ENCODE data around the gene CDK10.
"Not testable (repeated sequence)": the region's sequence is repeated elsewhere in the genome, so short reads cannot be mapped to it uniquely, and the experiment has no call there.

The CDK10 gene

DNA sequence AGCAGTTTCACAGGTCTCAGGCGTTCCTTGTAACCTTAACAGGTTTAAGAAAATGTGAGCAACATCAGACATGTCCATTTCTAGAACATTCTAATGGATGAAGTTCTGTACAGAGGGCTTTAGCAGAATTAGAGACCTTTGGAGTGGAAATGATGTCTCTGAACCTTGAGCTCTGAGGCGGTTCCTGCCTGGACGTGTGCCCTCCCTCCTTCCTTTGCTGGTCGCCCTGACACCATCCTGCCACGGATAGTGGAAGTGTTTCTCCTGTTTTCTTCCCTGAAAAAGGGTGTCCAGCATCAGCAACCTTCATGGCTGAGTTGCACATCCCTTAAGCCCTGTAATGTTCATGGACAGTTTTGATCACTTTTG lies 17.7 kb upstream of the CDK10 start:
- no peak for DNase-seq

DNA sequence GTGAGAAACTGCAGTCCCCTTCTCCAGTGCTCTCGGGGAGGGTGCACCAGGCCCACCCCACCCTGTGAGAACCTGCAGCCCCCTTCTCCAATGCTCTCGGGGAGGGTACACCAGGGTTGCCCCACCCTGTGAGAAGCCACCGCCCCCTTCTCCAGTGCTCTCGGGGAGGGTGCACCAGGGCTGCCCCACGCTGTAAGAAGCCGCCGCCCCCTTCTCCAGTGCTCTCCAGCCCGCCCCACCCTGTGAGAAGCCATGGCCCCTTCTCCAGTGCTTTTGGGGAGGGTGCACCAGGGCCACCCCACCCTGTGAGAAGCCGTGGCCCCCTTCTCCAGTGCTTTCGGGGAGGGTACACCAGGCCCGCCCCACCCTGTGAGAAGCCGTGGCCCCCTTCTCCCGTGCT lies 16.7 kb upstream of the CDK10 start:
- no peak for DNase-seq

DNA sequence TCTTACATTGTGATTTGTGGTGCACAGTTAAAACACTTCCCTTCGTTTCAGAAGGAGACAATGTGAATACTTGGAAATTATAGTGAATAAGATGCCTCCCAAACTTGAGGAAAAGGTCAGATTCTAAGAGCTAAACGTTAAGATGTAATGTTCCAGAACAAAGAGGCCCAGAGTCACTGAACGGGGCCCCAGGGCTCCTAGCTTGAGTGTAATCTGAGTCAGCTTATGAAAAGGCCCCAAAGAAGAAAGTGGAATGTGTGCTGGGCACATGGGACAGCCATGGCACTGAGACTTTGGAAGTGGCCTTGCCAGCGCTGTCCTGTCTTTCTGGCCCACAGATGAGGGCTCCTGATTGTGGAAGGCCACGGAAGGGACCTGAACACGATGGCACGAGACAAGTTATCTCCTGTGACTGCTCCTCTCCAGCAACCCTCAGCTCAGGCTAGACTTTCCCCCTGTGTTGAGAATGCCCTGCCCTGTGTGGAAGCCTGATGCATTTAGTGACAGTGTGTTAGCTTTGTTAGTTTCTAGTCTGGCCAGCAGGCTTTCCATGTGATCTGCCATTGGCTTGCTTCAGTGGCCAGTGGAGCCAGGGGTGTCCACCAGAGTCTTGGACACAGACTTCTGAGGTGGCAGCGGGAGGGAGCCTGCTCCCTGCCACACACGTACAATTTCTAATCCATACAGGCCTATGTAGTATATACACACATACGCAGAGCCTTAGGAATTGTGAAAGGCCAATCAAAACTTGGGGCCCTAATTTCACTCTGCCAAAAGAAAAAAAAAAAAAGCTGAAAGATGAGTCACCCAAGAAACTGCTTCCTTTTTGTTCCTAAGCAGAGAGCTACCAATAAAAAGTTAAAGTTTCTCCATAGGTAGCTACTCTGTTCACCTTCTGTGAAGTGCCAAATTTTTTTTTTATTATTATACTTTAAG lies 15.7 kb upstream of the CDK10 start:
- no peak for DNase-seq

DNA sequence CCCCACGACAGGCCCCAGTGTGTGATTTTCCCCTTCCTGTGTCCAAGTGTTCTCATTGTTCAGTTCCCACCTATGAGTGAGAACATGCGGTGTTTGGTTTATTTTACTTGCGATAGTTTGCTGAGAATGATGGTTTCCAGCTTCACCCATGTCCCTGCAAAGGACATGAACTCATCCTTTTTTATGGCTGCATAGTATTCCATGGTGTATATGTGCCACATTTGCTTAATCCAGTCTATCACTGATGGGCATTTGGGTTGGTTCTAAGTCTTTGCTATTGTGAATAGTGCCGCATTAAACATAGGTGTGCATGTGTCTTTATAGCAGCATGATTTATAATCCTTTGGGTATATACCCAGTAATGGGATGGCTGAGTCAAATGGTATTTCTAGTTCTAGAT lies 14.9 kb upstream of the CDK10 start:
- DNase-seq: not testable (repeated sequence)

DNA sequence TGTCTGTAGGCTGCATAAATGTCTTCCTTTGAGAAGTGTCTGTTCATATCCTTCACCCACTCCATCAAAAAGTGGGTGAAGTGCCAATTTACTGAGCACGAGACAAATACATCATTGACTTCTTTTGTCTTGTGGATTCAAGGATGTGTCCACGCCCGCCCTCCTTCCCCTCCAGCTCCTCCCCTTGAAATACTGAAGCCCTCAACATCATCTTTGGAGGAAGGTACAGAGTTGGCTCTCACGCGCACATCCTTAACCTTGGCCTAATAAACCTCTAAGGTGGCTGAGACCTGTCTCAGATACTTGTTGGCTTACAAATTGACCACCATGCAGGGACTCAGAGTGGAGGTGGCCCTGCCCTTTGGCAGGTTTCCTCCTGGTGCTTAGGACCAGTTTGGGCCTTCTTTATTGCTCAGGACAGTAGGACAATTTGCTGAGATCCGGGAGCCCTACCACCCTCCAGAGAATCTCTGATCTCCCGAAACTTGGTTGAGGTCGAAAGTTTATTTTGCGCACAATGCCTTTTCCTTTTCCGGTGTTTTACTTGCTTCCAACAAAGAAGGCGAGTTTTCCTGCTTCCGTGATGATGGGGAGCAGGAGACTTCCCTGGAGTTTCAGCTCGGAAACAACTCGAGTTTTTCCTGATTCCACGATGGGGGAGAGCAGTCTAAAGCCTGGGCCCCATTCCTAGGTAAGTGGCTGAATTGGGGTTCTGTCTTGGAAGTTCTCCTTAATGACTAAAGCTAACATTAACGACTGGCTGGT lies 14.1 kb upstream of the CDK10 start:
- DNase-seq: no peak

DNA sequence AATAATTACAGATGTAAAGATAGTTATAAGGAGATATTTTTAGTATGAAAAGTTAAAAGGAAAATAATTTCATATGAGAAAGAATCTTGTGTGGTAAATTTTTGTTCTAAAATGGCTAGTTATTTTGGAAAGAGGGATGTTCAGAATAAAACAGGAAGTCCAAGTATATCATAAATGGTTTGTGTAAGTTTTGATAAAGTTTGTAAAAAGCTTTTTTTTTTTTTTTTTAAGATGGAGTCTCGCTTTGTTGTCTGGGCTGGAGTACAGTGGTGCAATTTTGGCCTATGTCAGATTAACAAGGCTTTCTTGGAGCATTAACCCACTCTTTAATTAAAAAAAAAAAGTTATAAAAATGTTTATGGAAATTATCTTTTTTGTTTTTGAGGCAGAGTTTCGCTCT lies 8.2 kb upstream of the CDK10 start:
- DNase-seq: no peak

DNA sequence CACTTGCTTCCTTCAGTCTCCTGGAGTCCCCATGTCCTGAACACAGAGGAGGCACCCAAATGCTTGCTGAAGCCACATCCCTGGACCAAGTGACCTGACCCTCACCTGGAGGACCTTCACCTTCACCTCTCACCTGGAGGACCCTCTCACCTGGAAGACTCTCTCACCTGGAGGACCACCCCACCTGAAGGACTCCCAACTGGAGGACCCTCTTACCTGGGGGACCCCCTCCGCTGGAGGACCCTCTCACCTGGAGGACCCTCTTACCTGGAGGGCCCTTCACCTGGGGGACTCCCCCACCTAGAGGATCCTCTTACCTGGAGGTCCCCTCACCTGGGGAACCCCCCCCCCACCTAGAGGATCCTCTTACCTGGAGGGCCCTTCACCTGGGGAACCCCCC lies 573 bp upstream of the CDK10 start:
- DNase-seq: no peak

DNA sequence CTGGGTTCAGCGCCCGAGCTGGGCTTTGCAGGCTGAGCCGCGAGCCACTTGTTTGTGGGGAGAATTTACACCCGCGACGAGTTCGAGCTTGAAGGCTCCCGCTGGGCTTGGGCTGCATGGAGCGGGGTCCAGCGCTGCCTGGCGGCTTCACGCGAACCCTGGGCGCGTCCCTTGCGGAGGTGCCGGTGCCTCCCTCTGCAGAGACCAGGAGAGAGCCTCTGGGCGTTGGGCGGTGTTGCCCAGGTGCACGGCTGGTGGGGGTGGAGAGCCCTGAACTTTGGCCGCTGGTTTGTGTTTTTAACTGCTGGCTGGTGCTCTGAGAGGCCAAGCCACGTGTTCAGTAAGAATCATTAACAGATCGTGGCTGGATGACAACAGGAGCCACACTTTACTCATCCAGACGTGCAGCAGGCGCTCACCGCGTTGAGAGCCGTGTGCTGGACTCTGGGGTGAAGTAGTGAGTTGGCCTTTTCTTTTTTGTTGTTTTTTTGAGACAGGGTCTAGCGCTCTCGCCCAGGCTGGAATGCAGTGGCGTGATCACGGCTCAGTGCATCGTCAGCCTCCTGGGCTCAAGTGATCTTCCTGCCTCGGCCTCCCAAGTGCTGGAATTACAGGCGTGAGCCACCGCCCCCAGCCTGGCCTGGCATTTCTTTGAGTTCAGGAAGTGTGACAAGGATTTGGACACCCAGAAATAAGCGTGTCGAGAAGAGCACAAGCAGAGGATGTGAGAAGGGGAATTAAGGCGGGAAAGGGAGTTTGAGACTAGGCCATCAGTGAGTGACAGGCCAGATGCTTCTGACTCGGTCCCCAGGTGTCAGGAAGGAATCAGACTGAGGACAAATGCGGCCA lies 827 bp downstream of the CDK10 start:
- DNase-seq: no peak

DNA sequence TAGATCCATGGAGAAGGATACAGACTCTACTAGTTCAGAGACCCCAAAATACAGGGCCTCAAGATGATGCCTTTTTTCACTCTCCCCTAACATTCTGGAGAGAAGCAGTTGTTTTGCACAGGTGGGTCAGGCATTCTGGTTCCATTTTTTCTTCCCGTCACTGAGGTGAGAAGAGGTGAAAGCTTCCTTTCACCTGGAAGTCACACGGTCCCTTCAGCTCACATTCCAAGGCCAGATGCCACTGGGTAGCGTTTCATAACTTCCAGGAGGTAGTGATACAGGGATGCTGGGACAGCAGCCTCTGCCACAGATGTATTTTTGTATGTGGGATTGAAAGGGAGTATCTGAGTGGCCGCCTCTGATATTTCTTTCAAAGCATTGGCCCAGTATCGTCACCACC lies 1.9 kb downstream of the CDK10 start:
- no peak for DNase-seq

DNA sequence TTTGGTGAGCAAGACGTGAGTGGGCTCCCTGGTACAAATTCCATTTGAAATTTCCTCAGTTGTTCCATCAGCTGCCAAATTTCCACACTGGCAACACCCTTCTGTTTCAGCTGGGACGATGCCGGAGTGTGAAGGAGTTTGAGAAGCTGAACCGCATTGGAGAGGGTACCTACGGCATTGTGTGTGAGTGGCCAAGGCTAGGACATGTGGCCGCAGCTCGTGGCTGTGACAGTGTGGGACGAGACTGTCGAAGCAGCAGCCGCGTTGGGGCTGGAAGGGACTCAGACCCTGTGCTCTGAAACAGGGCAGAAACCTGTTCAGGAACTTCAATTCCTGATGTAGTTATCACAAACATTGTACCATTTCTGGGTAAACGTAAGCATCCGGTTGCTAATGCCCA lies 2.7 kb downstream of the CDK10 start:
- no peak for DNase-seq

DNA sequence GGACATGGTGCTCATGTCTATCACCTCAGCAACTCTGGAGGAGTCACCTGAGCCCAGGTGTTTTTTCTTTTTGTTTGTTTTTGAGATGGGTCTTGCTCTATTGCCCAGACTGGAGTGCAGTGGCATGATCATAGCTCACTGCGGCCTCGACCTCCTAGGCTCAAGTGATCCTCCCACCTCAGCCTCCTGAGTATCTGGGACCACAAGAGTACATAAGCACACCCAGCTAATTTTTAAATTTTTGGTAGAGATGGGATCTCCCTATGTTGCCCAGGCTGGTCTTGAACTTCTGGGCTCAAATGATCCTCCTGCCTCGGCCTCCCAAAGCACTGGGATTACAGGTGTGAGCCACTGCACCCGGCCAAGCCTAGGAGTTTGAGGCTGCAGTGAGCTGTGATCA lies 3.1 kb downstream of the CDK10 start:
- DNase-seq: not testable (repeated sequence)

DNA sequence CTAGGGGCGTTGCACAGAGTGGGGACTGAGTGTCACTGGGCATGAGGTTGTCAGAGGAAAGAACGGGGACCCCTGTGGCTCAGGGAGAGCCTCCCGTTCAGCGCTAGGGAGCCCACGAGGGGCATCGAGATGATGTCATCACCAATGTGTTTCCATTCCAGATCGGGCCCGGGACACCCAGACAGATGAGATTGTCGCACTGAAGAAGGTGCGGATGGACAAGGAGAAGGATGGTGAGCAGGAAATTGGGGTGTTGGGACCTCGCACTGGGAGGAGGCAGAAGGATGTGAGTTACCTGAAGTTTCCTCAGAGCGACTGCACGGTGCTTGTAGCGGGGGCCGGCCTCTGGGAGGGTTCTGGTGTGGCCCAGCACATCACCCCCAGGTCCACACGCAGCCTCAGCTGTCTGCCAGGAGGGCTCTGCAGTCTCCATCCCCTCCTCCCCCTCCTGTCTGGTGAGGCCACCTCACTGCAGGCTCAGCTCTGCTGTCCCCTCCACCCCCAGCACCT lies 4.0 kb downstream of the CDK10 start:
- no peak for DNase-seq

DNA sequence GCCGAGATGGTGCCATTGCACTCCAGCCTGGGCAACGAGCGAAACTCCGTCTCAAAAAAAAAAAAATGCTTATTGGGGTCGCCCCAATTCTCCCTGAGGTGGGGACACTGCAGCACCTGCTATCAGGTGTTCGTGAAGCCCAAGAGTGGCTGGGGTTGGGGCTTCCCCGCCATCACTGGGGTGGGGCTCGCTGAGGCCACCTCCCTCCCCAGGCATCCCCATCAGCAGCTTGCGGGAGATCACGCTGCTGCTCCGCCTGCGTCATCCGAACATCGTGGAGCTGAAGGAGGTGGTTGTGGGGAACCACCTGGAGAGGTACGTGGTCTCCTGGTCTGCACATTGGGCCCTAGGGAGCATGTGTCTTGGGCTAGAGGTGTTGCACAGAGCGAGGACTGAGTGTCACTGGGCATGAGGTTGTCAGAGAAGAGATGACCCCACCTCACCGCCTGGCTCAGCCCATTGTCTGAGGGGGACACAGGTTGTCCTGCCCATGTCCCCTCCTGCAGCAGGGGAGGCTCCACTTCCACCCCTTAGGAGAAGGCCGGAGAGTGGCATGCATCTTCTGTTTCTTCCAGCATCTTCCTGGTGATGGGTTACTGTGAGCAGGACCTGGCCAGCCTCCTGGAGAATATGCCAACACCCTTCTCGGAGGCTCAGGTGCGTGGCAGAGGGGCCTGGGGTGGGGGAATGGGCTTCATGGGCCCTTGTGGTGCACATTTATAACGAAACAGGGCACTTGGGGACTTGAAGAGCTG lies 4.9 kb downstream of the CDK10 start:
- DNase-seq: no peak

DNA sequence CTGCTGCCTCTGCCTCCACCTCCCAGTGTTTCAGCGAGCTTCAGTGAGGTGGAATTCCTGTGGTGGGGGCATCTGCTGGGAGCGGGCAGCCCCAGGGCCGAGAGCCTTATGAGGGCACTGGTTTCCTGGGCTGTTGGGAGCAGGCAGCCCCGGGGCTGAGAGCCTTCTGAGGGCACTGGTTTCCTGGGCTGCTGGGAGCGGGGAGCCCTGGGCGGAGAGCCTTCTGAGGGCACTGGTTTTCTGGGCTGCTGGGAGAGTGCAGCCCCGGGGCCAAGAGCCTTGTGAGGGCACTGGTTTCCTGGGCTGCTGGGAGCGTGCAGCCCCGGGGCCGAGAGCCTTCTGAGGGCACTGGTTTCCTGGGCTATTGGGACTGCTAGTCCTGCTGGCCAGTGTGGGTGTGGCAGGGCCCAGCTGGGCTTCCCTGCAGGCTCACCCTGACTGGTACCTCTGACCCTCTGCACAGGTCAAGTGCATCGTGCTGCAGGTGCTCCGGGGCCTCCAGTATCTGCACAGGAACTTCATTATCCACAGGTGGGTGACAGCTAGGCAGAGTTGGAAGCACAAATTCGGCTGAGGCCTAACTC lies 5.6 kb downstream of the CDK10 start:
- DNase-seq: no peak

DNA sequence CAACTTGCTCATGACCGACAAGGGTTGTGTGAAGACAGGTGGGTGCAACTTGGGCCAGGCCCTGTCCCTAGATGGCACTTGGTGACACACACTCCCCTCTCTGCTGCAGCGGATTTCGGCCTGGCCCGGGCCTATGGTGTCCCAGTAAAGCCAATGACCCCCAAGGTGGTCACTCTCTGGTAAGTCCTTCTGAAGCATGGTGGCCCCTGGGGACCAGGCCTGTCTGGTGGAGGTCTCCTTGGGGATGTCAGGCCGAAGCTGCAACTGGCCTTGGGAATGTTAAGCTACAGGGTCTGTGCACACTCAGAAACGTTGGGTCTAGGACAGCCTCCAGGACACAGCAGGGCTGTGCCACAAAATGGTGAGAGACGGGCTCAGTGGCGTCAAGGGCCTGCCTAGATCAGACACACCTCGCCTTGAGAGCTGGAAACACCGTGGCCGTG lies 6.8 kb downstream of the CDK10 start:
- no peak for DNase-seq

DNA sequence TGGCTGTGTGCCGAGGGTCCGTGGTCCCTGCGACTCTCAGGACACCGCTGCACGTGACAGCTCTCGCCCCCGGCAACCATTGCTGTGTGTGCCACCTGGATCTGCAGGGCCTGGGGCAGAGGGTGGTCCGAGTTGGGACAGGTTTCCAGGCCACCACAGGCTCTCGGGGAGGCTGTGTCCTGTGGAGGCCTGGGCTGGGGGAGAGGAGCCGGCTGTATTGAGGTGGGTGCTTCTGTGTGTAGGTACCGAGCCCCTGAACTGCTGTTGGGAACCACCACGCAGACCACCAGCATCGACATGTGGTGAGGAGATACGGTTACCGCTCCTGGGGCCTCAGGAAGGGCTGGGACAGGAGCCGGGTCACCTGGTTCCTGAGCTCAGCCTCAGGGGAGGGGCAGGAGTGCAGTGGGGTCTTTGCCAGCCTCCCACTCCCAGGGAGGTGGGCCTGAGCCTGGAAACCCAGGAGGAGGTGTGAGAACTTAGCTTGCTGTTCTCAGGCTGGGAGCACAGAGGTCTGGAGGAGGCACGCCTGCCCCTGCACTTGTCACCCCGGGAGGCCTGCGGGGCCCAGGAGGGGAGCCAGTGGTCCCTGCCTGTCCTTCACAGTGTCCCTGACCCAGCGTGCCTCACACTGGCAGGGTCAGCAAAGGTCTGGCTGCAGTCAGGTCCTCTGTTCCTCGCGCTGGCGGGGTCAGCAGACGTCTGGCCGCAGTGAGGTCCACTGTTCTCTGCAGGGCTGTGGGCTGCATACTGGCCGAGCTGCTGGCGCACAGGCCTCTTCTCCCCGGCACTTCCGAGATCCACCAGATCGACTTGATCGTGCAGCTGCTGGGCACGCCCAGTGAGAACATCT lies 7.7 kb downstream of the CDK10 start:
- DNase-seq: no peak

DNA sequence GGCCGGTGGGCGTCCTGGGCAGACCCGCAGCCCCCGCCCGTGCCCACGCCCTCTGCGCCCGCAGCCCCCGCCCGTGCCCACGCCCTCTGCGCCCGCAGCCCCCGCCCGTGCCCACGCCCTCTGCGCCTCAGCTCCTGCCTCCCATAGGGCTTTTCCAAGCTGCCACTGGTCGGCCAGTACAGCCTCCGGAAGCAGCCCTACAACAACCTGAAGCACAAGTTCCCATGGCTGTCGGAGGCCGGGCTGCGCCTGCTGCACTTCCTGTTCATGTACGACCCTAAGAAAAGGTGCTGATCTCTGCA lies 8.2 kb downstream of the CDK10 start:
- DNase-seq: not testable (repeated sequence)

DNA sequence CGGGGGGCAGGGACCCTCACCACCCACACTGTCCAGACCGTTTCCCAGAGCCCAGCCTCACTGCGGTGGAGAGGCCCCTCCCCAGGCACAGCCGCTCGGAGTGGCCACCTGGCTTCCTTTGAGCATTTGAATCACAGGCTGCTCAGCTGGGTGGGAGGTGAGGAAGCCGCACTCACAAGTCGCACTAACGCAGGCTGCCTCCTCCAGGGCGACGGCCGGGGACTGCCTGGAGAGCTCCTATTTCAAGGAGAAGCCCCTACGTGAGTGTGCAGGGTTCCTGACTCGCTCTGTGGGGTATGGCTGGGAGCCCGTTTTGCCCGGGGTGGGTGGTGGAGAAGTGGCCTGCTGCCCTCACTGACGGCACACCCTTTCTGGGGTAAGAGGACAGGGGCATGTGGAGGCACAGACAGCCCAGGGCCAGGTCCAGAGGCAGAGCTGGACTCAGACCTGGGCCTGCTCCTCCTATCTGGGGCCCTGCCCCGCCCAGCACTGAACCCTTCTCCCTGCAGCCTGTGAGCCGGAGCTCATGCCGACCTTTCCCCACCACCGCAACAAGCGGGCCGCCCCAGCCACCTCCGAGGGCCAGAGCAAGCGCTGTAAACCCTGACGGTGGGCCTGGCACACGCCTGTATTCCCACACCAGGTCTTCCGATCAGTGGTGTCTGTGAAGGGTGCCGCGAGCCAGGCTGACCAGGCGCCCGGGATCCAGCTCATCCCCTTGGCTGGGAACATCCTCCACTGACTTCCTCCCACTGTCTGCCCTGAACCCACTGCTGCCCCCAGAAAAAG lies 8.8 kb downstream of the CDK10 start:
- DNase-seq: no peak

DNA sequence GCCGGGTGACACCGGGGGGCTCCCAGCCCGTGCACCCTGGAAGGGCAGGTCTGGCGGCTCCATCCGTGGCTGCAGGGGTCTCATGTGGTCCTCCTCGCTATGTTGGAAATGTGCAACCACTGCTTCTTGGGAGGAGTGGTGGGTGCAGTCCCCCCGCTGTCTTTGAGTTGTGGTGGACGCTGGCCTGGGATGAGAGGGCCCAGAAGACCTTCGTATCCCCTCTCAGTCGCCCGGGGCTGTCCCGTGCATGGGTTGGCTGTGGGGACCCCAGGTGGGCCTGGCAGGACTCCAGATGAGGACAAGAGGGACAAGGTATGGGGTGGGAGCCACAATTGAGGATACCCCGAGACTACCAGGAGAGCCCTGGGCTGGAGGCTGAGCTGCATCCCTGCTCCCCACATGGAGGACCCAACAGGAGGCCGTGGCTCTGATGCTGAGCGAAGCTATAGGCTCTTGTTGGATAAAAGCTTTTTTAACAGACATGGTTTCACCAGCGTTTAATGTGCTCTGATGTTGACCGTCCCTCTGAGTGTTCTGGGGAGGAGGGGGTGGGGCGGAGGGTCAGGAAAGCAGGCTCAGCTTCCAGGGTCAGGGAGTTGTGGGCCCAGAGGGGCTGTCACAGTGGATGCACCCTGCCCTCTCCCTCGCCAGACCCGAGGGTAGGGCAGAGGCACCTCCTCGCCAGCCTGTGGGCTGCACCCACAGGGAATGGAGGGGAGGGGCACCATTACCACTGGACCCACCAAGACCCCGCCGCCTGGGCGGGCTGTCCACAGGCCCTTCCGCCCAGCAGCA lies 9.6 kb downstream of the CDK10 start:
- no peak for DNase-seq
